Activated B cell treated with CpG ODN at 0.5 μM for 24 hours (primary cell): Measurements from ENCODE around the gene PRKACA. TPM values are rescaled to one million over a fixed set of nuclear protein-coding genes. Genes with fewer than 3 reads are reported as not detected.

ENCODE experiments used
- ATAC-seq: fragments of 200-7000 bp; cut with Tn5 transposase; one replicate; pipeline ENCODE4 v1.10.0; 2021; ENCODE audit warnings: low read depth, mild to moderate bottlenecking, moderate library complexity
- CTCF ChIA-PET: fragments of 350-600 bp; sonication (Branson Sonifier 250); formaldehyde crosslinking; loops from one replicate; lab custom pipeline; 2021; ENCODE audit warnings: antibody characterized with exemption; lab: Charles Lee
- POLR2A ChIA-PET: fragments of 350-600 bp; sonication (Branson Sonifier 250); formaldehyde crosslinking; loops from one replicate; lab custom pipeline; 2021; ENCODE audit warnings: antibody characterized with exemption; lab: Charles Lee
- DNase-seq: peaks from one replicate; pipeline ENCODE4 v3.0.0; 2022
- H3K27ac Mint-ChIP-seq: one replicate; pipeline ENCODE4 v1.8.0; 2020; ENCODE audit warnings: mixed read lengths
- H3K27me3 Mint-ChIP-seq: one replicate; pipeline ENCODE4 v1.8.0; 2021; ENCODE audit warnings: mixed read lengths
- H3K36me3 Mint-ChIP-seq: one replicate; pipeline ENCODE4 v1.8.0; 2021; ENCODE audit warnings: low read depth, mixed read lengths
- H3K4me1 Mint-ChIP-seq: one replicate; pipeline ENCODE4 v1.8.0; 2021; ENCODE audit warnings: mixed read lengths
- H3K4me3 Mint-ChIP-seq: one replicate; pipeline ENCODE4 v1.8.0; 2020; ENCODE audit warnings: mild to moderate bottlenecking, mixed read lengths
- H3K9me3 Mint-ChIP-seq: one replicate; pipeline ENCODE4 v1.8.0; 2020; ENCODE audit warnings: mixed read lengths
- intact Hi-C: fragments of 100-400 bp; cut with micrococcal nuclease; formaldehyde crosslinking; loops from one replicate; pipeline ENCODE4 v1.15.1; 2024
- total RNA-seq: library from RNA; stranded (reverse); gene quantifications from 2 replicates; pipeline ENCODE4 v1.2.3, GENCODE V29; 2022
- TF ChIP-seq, protein P1 (sequence below): fragments of 200-600 bp; IDR thresholded peaks from one replicate; pipeline ENCODE4 v1.8.0; 2022; ENCODE audit warnings: antibody characterized with exemption, mild to moderate bottlenecking

Gene PRKACA
- total RNA-seq, 1 donor from 2014 or later = 43.7 TPM

- Mint-ChIP-seq H3K9me3 (no peaks in the 10 kb centered on the region), H3K27me3 (peaks cover 34% of the 10 kb centered on the region), H3K4me3 (no peak overlapping the region), H3K27ac (no peak overlapping the region), H3K36me3 (peaks cover 16% of the 10 kb centered on the region), H3K4me1 (peaks cover 18% of the 10 kb centered on the region)
- TF ChIP-seq, protein P1, sequence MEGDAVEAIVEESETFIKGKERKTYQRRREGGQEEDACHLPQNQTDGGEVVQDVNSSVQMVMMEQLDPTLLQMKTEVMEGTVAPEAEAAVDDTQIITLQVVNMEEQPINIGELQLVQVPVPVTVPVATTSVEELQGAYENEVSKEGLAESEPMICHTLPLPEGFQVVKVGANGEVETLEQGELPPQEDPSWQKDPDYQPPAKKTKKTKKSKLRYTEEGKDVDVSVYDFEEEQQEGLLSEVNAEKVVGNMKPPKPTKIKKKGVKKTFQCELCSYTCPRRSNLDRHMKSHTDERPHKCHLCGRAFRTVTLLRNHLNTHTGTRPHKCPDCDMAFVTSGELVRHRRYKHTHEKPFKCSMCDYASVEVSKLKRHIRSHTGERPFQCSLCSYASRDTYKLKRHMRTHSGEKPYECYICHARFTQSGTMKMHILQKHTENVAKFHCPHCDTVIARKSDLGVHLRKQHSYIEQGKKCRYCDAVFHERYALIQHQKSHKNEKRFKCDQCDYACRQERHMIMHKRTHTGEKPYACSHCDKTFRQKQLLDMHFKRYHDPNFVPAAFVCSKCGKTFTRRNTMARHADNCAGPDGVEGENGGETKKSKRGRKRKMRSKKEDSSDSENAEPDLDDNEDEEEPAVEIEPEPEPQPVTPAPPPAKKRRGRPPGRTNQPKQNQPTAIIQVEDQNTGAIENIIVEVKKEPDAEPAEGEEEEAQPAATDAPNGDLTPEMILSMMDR = no peak
- intact Hi-C loops = no loop called here
- ATAC-seq (no peak), DNase-seq (no peak)
- POLR2A ChIA-PET = interaction anchor here (0.5 to 1.4 kb wide), 2 partner anchors 24 to 184 kb away, joined by 3 to 4 read pairs; partner anchors contain the start of gene IL27RA
- CTCF ChIA-PET = interaction anchor here (1.2 kb wide), 1 partner anchor 14 kb away, joined by 3 read pairs; no protein-coding TSS in a partner anchor
Measured at GRCh38 chr19:14056069-14056666, 61.4 kb downstream of the PRKACA start.

DNA sequence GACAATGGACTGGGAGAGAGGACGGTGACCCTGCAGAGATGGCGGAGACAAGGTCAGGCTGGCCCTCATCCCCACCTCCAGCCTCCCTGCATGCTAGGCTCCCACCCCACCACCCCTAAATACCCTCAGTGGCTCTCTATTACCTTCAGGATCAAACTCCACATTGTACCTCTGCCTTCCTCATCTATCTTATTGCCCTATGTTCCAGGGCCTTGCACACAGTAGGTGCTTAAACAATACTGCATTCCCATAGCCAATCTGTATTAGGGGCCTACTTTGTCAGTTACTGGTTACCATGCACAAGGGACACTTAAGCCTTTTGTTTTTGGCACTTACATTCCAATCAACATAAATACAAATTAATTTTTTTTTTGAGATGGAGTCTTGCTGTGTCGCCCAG, 62.2 kb downstream of the PRKACA start:
- Mint-ChIP-seq H3K27me3 (peaks cover 29% of the 10 kb centered on the region), H3K4me1 (peaks cover 18% of the 10 kb centered on the region), H3K27ac (no peak overlapping the region), H3K4me3 (no peak overlapping the region), H3K36me3 (peaks cover 24% of the 10 kb centered on the region), H3K9me3 (no peaks in the 10 kb centered on the region)
- POLR2A ChIA-PET = no interaction called here
- TF ChIP-seq, protein P1 = no peak
- ATAC-seq (no peak), DNase-seq (no peak)
- CTCF ChIA-PET = interaction anchor here (1.2 kb wide), 1 partner anchor 15 kb away, joined by 3 read pairs; no protein-coding TSS in a partner anchor
- intact Hi-C loops = no loop called here

DNA sequence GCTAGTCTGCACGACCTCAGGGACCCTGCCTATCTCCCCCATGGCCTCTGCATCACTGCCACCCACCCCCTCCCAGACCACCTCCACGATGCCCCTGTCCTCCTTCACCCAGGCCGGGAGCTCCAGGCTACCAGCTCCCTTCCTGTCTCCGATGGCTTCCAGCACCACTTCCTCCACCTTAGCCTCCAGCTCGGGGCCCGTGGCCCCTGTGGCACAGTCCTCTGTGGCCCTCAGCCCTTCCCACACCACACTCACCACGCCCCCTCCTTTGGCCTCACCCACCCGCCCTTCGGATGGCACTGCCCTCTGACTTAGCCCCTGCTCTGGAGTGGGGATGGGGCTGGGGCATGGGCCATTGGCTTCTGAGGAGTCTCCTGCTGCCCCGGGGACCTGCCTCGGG, 62.8 kb downstream of the PRKACA start:
- H3K36me3 Mint-ChIP-seq = peaks cover 29% of the 10 kb centered on the region
- intact Hi-C loops = no loop called here
- POLR2A ChIA-PET = interaction anchor here (0.6 kb wide), 1 partner anchor 220 kb away, joined by 3 read pairs; no protein-coding TSS in a partner anchor
- no peak for ATAC-seq
- no peak for DNase-seq
- TF ChIP-seq, protein P1 = no peak
- H3K9me3 Mint-ChIP-seq = no peaks in the 10 kb centered on the region
- no peak overlapping the region for H3K4me3 Mint-ChIP-seq
- H3K27ac Mint-ChIP-seq = no peak overlapping the region
- H3K27me3 Mint-ChIP-seq = peaks cover 25% of the 10 kb centered on the region
- CTCF ChIA-PET = no interaction called here
- peaks cover 18% of the 10 kb centered on the region for H3K4me1 Mint-ChIP-seq

- TF ChIP-seq, protein P1 = no peak
- POLR2A ChIA-PET = no interaction called here
- no peak for DNase-seq
- Mint-ChIP-seq H3K4me3 (no peak overlapping the region), H3K27ac (no peak overlapping the region), H3K36me3 (peaks cover 31% of the 10 kb centered on the region), H3K9me3 (no peaks in the 10 kb centered on the region), H3K27me3 (peaks cover 23% of the 10 kb centered on the region), H3K4me1 (peaks cover 18% of the 10 kb centered on the region)
- ATAC-seq = no peak
- CTCF ChIA-PET = no interaction called here
- intact Hi-C loops = no loop called here
Measured at GRCh38 chr19:14054099-14054498, 63.5 kb downstream of the PRKACA start.

- ATAC-seq (no peak), DNase-seq (no peak)
- Mint-ChIP-seq H3K9me3 (no peaks in the 10 kb centered on the region), H3K4me3 (no peak overlapping the region), H3K27me3 (peaks cover 17% of the 10 kb centered on the region), H3K4me1 (peaks cover 12% of the 10 kb centered on the region), H3K27ac (no peak overlapping the region), H3K36me3 (peaks cover 36% of the 10 kb centered on the region)
- TF ChIP-seq, protein P1 = no peak
- ChIA-PET CTCF (no interaction called here), POLR2A (interaction anchor here (0.9 kb wide), 1 partner anchor 47 kb away, joined by 3 read pairs; the partner anchor contains the start of gene RFX1)
- intact Hi-C loops = no loop called here
Measured at GRCh38 chr19:14053500-14053899, 64.1 kb downstream of the PRKACA start.
